HEK293 (cell line): ENCODE results near the gene VIPR2.

Experiments
- PRDM6 ChIP-seq: fragments of 450-650 bp; formaldehyde crosslinking; IDR thresholded peaks from 2 replicates; pipeline ENCODE4 v1.5.1; 2017; ENCODE audit warnings: missing biosample characterization, missing genetic modification characterization
- ZNF560 ChIP-seq: fragments of 450-650 bp; formaldehyde crosslinking; IDR thresholded peaks from 2 replicates; pipeline ENCODE4 v1.5.1; 2017; ENCODE audit warnings: missing biosample characterization, missing genetic modification characterization, borderline replicate concordance
- ZNF747 ChIP-seq: fragments of 450-650 bp; formaldehyde crosslinking; IDR thresholded peaks from 2 replicates; pipeline ENCODE4 v1.5.1; 2016; ENCODE audit warnings: missing biosample characterization, missing genetic modification characterization
- ZNF830 ChIP-seq: fragments of 450-650 bp; IDR thresholded peaks from 2 replicates; pipeline ENCODE4 v1.5.0; 2018; ENCODE audit warnings: missing biosample characterization, missing genetic modification characterization, low read depth, mild to moderate bottlenecking, moderate library complexity

- TF ChIP-seq ZNF560 (no peak), PRDM6 (tag by site-specific recombination) (no peak), ZNF830 (tag by site-specific recombination) (no peak), ZNF747 (no peak)
These were observed 81.4 kb downstream of the VIPR2 start for GRCh38 chr7:159063046-159063840.
